Measurements from ENCODE around the gene MMS22L. TPM values are rescaled to one million over a fixed set of nuclear protein-coding genes. Genes with fewer than 3 reads are reported as not detected.

The MMS22L gene
- total and polyA plus RNA-seq, 2 experiments from 2014 or later, result 11.7 to 49.5 TPM

DNA sequence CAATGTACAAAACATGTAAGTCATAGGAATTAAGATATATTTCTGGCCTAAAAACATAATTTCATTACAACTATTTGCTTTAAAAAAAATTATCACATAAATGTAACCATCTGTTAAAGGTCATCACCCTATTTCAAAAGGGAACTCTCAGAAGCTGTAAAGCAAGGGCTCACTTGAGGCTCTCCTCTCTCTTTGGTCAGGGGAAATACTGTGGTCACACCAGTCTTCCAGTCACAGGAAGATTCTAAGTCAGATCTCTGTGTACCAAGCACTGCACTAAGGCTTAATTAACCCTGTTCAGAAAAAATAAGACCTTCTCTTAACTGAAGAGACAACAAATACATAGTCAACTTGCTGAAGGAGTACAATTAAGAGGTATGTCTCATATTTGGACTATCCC lies 75.6 kb downstream of the MMS22L start:
- Histone ChIP-seq H3K4me3 (no peak overlapping the region), H4K20me1 (replicated peaks; ENCODE audit: insufficient read depth) (no peaks in the 10 kb centered on the region), H3K27me3 (ENCODE audit: insufficient read depth) (no peaks in the 10 kb centered on the region), H3K27ac (ENCODE audit: low read depth) (no peak overlapping the region), H2AFZ (no peak overlapping the region), H3K36me3 (ENCODE audit: insufficient read depth) (no peaks in the 10 kb centered on the region), H3K4me1 (ENCODE audit: insufficient read depth) (peaks cover 14% of the 10 kb centered on the region), H3F3A (replicated peaks; ENCODE audit: low read depth) (no peaks in the 10 kb centered on the region), H3K79me2 (replicated peaks; ENCODE audit: insufficient read depth) (peaks cover 11% of the 10 kb centered on the region; the same call in 1 of the 2 replicates), H3K9me2 (ENCODE audit: insufficient read depth) (no peaks in the 10 kb centered on the region), H3K4me2 (no peak overlapping the region)
- ATAC-seq (no peak), DNase-seq (ENCODE audit: low spot score) (no peak)
- Mint-ChIP-seq H3K9me3 (no peaks in the 10 kb centered on the region), H3K27me3 (ENCODE audit: insufficient read depth, low read depth, poor library complexity) (no peaks in the 10 kb centered on the region), H3K36me3 (ENCODE audit: low read depth) (peaks cover 4% of the 10 kb centered on the region; the same call in 1 of the 3 replicates), H3K4me1 (peaks cover 14% of the 10 kb centered on the region; the same call in 2 of the 3 replicates), H3K4me3 (no peak overlapping the region), H3K27ac (peak overlapping the region; percentile 34; the same call in 1 of the 2 replicates)
- no peak for TF ChIP-seq STAT1 (IDR thresholded peaks at IDR 0.05; ENCODE audit: unreplicated experiment)
- TF ChIP-seq CREB1 (CRISPR knock-in tag; IDR thresholded peaks at IDR 0.05; ENCODE audit: low read depth), result no peak
- TF ChIP-seq, protein P1, sequence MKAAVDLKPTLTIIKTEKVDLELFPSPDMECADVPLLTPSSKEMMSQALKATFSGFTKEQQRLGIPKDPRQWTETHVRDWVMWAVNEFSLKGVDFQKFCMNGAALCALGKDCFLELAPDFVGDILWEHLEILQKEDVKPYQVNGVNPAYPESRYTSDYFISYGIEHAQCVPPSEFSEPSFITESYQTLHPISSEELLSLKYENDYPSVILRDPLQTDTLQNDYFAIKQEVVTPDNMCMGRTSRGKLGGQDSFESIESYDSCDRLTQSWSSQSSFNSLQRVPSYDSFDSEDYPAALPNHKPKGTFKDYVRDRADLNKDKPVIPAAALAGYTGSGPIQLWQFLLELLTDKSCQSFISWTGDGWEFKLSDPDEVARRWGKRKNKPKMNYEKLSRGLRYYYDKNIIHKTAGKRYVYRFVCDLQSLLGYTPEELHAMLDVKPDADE (IDR thresholded peaks at IDR 0.05), result no peak
- no peak for TF ChIP-seq POLR2AphosphoS5 (IDR thresholded peaks at IDR 0.05; ENCODE audit: low read depth)
- TF ChIP-seq, protein P2, sequence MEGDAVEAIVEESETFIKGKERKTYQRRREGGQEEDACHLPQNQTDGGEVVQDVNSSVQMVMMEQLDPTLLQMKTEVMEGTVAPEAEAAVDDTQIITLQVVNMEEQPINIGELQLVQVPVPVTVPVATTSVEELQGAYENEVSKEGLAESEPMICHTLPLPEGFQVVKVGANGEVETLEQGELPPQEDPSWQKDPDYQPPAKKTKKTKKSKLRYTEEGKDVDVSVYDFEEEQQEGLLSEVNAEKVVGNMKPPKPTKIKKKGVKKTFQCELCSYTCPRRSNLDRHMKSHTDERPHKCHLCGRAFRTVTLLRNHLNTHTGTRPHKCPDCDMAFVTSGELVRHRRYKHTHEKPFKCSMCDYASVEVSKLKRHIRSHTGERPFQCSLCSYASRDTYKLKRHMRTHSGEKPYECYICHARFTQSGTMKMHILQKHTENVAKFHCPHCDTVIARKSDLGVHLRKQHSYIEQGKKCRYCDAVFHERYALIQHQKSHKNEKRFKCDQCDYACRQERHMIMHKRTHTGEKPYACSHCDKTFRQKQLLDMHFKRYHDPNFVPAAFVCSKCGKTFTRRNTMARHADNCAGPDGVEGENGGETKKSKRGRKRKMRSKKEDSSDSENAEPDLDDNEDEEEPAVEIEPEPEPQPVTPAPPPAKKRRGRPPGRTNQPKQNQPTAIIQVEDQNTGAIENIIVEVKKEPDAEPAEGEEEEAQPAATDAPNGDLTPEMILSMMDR (conservative IDR thresholded peaks at IDR 0.05; ENCODE audit: low read depth in 2 of 2), result no peak

DNA sequence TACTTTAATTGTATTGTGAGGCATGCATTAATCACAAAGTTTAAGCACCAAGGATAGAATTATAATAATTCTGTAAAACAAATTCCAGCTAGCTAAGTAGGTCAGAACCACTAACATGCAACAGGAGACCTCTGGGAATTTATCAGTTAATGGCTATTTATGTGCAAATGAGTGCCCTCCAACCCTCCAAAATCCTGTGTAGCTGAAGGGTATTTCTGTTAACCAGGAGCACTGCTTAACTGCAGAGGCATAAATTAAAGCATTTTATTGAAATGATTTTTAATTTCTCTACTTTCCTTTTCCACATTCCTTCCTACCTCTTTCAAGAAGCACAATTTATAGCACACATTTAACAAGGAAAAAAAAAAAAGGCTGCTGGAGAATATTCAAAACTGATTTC lies 77.0 kb downstream of the MMS22L start:
- Histone ChIP-seq H3K36me3 (ENCODE audit: insufficient read depth) (no peaks in the 10 kb centered on the region), H3K79me2 (replicated peaks; ENCODE audit: insufficient read depth) (peaks cover 11% of the 10 kb centered on the region; the same call in 1 of the 2 replicates), H3K4me2 (no peak overlapping the region; the same call in 1 of the 2 replicates), H3F3A (replicated peaks; ENCODE audit: low read depth) (no peaks in the 10 kb centered on the region), H2AFZ (no peak overlapping the region), H3K27me3 (ENCODE audit: insufficient read depth) (no peaks in the 10 kb centered on the region), H3K9me2 (ENCODE audit: insufficient read depth) (no peaks in the 10 kb centered on the region), H4K20me1 (replicated peaks; ENCODE audit: insufficient read depth) (no peaks in the 10 kb centered on the region), H3K4me3 (no peak overlapping the region), H3K4me1 (ENCODE audit: insufficient read depth) (peaks cover 14% of the 10 kb centered on the region), H3K27ac (ENCODE audit: low read depth) (no peak overlapping the region)
- no peaks in the 10 kb centered on the region for H3K27me3 Mint-ChIP-seq (ENCODE audit: insufficient read depth, low read depth, poor library complexity)
- no peaks in the 10 kb centered on the region for H3K9me3 Mint-ChIP-seq
- DNase-seq (ENCODE audit: low spot score), result peak; percentile 62
- H3K36me3 Mint-ChIP-seq (ENCODE audit: low read depth), result peaks cover 4% of the 10 kb centered on the region; the same call in 1 of the 3 replicates
- peak; percentile 75 for ATAC-seq
- no peak overlapping the region for H3K4me3 Mint-ChIP-seq
- H3K4me1 Mint-ChIP-seq, result peaks cover 14% of the 10 kb centered on the region; the same call in 2 of the 3 replicates
- H3K27ac Mint-ChIP-seq, result peak overlapping the region; percentile 54; the same call in 1 of the 2 replicates
- TF ChIP-seq, protein P3, sequence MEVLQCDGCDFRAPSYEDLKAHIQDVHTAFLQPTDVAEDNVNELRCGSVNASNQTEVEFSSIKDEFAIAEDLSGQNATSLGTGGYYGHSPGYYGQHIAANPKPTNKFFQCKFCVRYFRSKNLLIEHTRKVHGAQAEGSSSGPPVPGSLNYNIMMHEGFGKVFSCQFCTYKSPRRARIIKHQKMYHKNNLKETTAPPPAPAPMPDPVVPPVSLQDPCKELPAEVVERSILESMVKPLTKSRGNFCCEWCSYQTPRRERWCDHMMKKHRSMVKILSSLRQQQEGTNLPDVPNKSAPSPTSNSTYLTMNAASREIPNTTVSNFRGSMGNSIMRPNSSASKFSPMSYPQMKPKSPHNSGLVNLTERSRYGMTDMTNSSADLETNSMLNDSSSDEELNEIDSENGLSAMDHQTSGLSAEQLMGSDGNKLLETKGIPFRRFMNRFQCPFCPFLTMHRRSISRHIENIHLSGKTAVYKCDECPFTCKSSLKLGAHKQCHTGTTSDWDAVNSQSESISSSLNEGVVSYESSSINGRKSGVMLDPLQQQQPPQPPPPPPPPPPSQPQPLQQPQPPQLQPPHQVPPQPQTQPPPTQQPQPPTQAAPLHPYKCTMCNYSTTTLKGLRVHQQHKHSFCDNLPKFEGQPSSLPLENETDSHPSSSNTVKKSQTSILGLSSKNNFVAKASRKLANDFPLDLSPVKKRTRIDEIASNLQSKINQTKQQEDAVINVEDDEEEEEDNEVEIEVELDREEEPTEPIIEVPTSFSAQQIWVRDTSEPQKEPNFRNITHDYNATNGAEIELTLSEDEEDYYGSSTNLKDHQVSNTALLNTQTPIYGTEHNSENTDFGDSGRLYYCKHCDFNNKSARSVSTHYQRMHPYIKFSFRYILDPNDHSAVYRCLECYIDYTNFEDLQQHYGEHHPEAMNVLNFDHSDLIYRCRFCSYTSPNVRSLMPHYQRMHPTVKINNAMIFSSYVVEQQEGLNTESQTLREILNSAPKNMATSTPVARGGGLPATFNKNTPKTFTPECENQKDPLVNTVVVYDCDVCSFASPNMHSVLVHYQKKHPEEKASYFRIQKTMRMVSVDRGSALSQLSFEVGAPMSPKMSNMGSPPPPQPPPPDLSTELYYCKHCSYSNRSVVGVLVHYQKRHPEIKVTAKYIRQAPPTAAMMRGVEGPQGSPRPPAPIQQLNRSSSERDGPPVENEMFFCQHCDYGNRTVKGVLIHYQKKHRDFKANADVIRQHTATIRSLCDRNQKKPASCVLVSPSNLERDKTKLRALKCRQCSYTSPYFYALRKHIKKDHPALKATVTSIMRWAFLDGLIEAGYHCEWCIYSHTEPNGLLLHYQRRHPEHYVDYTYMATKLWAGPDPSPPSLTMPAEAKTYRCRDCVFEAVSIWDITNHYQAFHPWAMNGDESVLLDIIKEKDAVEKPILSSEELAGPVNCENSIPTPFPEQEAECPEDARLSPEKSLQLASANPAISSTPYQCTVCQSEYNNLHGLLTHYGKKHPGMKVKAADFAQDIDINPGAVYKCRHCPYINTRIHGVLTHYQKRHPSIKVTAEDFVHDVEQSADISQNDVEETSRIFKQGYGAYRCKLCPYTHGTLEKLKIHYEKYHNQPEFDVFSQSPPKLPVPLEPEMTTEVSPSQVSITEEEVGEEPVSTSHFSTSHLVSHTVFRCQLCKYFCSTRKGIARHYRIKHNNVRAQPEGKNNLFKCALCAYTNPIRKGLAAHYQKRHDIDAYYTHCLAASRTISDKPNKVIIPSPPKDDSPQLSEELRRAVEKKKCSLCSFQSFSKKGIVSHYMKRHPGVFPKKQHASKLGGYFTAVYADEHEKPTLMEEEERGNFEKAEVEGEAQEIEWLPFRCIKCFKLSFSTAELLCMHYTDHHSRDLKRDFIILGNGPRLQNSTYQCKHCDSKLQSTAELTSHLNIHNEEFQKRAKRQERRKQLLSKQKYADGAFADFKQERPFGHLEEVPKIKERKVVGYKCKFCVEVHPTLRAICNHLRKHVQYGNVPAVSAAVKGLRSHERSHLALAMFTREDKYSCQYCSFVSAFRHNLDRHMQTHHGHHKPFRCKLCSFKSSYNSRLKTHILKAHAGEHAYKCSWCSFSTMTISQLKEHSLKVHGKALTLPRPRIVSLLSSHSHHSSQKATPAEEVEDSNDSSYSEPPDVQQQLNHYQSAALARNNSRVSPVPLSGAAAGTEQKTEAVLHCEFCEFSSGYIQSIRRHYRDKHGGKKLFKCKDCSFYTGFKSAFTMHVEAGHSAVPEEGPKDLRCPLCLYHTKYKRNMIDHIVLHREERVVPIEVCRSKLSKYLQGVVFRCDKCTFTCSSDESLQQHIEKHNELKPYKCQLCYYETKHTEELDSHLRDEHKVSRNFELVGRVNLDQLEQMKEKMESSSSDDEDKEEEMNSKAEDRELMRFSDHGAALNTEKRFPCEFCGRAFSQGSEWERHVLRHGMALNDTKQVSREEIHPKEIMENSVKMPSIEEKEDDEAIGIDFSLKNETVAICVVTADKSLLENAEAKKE (CRISPR knock-in tag; IDR thresholded peaks at IDR 0.05), result no peak
- TF ChIP-seq JUNB (IDR thresholded peaks at IDR 0.05; ENCODE audit: unreplicated experiment) (no peak), ZNF331 (CRISPR knock-in tag; IDR thresholded peaks at IDR 0.05; ENCODE audit: low read depth) (no peak), NANOG (IDR thresholded peaks at IDR 0.05; ENCODE audit: borderline replicate concordance) (no peak), EZH2phosphoT487 (IDR thresholded peaks at IDR 0.05; ENCODE audit: unreplicated experiment) (no peak), ZNF114 (CRISPR knock-in tag; IDR thresholded peaks at IDR 0.05) (no peak), POLR2AphosphoS5 (IDR thresholded peaks at IDR 0.05; ENCODE audit: low read depth) (no peak), EZH2 (IDR thresholded peaks at IDR 0.05; ENCODE audit: low read depth, unreplicated experiment) (no peak)

Measured in GM23338 (cell line).